ENCODE data around the gene TPM1.

GRCh38 chr15:63089260-63090043, 46.9 kb downstream of the TPM1 start:
- TF ChIP-seq CTCF (conservative IDR thresholded peaks at IDR 0.05 in 1 of 2, IDR thresholded peaks at IDR 0.05 in 1 of 2; ENCODE audit: low read depth in 1 of 2, low read length in 2 of 2) (no peak), EZH2 (IDR thresholded peaks at IDR 0.05; ENCODE audit: low read length, missing control alignments) (no peak)
